HUES64 (cell line): ENCODE data around the gene FAU.
"Not testable (repeated sequence)": the region's sequence is repeated elsewhere in the genome, so short reads cannot be mapped to it uniquely, and the experiment has no call there.

Experiments used
- H3K27ac ChIP-seq: 2 replicates; pipeline ENCODE4 v1.7.0; 2013; ENCODE audit warnings: low read depth, low read length, inconsistent platforms
- H3K27me3 ChIP-seq: 2 replicates; pipeline ENCODE4 v1.6.1; 2013; ENCODE audit warnings: mild to moderate bottlenecking, low read length; ENCODE audit not compliant: insufficient read depth
- H3K36me3 ChIP-seq: 2 replicates; pipeline ENCODE4 v1.6.1; 2013; ENCODE audit warnings: mild to moderate bottlenecking, low read length; ENCODE audit not compliant: insufficient read depth
- H3K4me1 ChIP-seq: 2 replicates; pipeline ENCODE4 v1.6.1; 2013; ENCODE audit warnings: mild to moderate bottlenecking, low read length, moderate library complexity; ENCODE audit not compliant: insufficient read depth
- H3K4me3 ChIP-seq: 2 replicates; pipeline ENCODE4 v1.5.1; 2013; ENCODE audit warnings: mild to moderate bottlenecking, low read length, moderate library complexity
- H3K9ac ChIP-seq: 2 replicates; pipeline ENCODE4 v1.6.1; 2013; ENCODE audit warnings: mild to moderate bottlenecking, low read depth, low read length
- H3K9me3 ChIP-seq: 2 replicates; pipeline ENCODE4 v1.6.1; 2013; ENCODE audit warnings: low read depth, low read length; ENCODE audit not compliant: insufficient read depth
- WGBS: fragments of 150-250, 120-280 bp; methylation state at CpG from one replicate; pipeline ENCODE4 v1.1.7; 2013; ENCODE audit warnings: missing lambda C conversion rate; 5-methylcytosine and 5-hydroxymethylcytosine counted together

FAU gene

DNA sequence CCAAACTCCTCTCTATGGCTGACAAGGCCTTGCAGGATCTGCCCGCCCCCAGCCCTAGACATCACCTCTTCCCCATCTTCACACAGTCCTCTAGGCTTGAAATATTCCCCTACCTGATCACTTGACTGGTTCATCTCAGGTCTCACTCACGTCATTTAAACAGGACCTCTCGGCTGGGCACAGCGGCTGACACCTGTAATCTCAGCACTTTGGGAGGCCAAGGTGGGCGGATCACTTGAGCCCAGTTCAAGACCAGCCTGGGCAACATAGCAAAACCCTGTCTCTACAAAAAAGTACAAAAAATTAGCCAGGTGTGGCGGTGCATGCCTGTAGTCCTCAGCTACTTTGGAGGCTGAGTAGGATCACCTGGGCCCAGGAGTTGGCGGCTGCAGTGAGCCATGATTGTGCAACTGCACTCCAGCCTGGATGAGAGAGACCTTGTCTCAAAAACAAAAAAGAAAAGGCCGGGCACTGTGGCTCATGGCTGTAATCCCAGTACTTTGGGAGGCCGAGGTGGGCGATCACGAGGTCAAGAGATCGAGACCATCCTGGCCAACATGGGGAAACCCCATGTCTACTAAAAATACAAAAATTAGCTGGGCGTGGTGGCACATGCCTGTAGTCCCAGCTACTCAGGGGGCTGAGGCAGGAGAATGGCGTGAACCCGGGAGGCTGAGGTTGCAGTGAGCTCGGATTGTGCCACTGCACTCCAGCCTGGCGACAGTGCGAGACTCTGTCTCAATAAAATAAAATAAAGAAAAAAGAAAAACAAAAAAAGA is 2.9 kb downstream of the FAU start:
- H3K9ac ChIP-seq, H3K4me1 ChIP-seq, H3K27me3 ChIP-seq, H3K27ac ChIP-seq, H3K4me3 ChIP-seq, H3K9me3 ChIP-seq: not testable (repeated sequence)
- peaks cover 49% of the 10 kb centered on the region for H3K36me3 ChIP-seq
- WGBS, result 95% methylated on average over 18 of the region's 18 CpGs

DNA sequence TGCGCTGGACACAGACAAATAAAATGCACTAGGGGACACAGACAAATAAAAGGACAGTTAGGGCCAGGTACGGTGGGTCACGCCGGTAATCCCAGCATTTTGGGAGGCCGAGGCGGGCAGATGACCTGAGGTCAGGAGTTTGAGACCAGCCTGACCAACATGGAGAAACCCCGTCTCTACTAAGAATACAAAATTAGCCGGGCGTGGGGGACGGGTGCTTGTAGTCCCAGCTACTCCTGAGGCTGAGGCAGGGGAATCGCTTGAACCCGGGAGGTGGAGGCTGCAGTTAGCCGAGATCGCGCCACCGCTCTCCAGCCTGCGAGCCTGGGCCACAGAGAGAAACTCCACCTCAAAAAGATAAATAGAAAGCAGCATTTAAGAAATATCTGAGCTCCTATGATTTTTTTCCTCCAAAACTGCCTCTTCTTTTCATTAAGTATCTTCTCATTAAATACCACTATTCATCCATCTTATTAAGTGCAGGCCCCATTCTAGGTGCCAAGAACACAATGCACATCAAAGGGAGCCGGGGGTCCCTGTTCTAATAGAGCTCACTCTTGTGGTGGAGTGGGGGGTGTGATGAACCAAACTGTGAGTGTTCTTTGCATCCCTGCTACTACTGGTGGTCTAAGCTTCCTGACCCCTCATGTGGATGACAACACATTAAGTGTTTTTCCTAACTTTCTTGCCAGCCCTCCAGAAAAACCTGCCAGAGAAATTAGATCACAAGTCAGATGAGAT is 3.7 kb downstream of the FAU start:
- Histone ChIP-seq H3K9me3 (no peaks in the 10 kb centered on the region), H3K9ac (no peak overlapping the region), H3K27ac (peak overlapping the region; percentile 39; the same call in 1 of the 2 replicates), H3K36me3 (peaks cover 48% of the 10 kb centered on the region), H3K27me3 (no peaks in the 10 kb centered on the region), H3K4me3 (peak overlapping the region; percentile 29; the same call in 1 of the 2 replicates), H3K4me1 (peaks cover 7% of the 10 kb centered on the region)
- 90% methylated on average over 18 of the region's 18 CpGs for WGBS

DNA sequence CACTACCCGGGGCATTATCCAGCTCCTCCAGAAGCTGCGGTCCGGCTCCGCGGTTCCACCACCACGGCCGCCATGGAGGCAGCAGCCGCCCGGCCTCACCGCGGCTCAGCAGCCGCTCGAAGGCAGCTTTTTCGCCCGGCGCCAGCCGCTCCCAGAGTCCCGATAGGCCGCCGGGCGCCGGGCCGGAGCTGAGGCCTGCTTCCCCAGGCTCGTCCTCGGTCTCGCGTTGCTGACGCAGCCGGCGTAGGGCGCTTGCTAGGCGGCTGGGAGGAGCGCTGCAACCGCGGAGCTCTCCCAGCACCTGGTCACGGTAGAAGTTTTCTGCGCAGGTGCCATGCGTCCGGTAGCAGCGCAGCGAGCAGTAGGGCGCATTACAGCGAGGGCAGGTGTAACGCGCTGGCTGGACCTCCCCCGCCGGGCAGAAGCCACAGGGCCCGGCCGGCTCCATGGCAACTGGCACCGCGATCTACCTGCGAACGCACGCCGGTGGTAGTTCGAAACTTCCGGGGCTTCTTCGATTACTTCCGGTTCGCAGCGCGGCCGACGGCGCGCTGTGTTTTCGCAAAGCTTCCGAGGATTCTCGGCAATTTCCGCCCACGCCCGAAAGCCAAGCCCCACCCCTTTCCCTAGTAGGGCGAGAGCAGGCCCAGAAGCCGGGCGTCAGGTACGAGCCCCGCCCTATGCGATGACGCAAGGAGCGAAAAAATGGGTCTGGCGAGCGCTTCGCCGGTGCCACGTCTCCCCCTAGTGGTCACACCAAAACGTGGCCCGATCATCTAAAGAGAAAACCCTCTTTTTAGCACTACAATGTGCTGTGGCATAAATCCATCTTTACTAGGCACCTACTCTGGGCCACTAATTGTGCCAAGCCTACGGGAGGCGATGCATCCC is 4.5 kb downstream of the FAU start, which contains the start of gene ZNHIT2:
TSS of gene ZNHIT2 (minus strand) at position 496 of the 891 bp plus-strand sequence. CDS start at position 448, 48 bp downstream.
- no peaks in the 10 kb centered on the region for H3K27me3 ChIP-seq
- peak within 1 kb of the TSS; percentile 86 for H3K4me3 ChIP-seq
- peaks cover 48% of the 10 kb centered on the region for H3K36me3 ChIP-seq
- H3K4me1 ChIP-seq, result peaks cover 7% of the 10 kb centered on the region
- peak within 1 kb of the TSS; percentile 94 for H3K27ac ChIP-seq
- peak within 1 kb of the TSS; percentile 94 for H3K9ac ChIP-seq
- no peaks in the 10 kb centered on the region for H3K9me3 ChIP-seq
- under 1% methylated on average over 89 of the region's 89 CpGs for WGBS

DNA sequence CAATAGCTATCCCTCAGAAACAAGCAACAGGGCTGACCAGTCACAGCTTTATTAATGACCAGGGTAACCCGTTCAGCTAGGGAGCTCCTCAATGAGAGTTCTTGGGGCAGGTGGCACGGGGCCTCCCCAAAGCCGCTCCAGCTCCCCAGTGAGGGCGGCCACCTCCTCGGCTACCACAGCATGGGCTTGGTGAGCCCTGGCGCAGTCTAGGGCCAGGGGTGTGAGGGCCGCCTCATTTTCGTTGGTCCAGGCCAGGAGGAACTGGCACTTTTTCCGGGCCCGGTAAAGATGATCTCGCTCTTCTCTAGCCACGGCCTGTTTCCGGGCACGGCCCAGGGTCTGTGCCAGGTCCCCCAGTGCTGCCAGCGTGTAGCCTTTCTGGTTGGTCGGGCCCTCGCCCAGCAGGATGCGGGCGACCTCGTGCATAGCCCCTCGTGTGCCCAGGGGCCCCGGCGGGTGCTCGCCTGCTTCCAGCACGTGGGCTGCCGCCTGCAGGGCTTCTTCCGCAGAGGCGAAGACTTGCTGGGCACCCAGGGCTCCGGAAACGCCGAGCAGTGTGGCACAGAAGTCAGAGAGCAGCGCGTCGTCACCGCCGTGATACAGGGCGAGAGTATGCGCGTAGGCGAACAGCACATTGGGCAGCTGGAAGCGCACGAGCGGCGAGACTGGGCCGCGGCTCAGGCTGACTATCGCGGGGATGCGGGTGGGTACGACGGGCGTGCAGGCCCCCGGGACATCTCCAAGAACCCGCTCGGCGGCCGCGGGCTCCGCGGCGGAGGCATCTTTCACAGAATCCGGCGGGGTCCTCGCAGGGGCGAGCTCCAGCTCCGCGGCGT is 5.3 kb downstream of the FAU start:
- H3K9me3 ChIP-seq, result no peaks in the 10 kb centered on the region
- H3K36me3 ChIP-seq, result peaks cover 48% of the 10 kb centered on the region
- H3K9ac ChIP-seq, result peak overlapping the region; percentile 94
- peak overlapping the region; percentile 86 for H3K4me3 ChIP-seq
- WGBS, result 32% methylated on average over 68 of the region's 68 CpGs
- peak overlapping the region; percentile 94 for H3K27ac ChIP-seq
- no peaks in the 10 kb centered on the region for H3K27me3 ChIP-seq
- H3K4me1 ChIP-seq, result peaks cover 7% of the 10 kb centered on the region

DNA sequence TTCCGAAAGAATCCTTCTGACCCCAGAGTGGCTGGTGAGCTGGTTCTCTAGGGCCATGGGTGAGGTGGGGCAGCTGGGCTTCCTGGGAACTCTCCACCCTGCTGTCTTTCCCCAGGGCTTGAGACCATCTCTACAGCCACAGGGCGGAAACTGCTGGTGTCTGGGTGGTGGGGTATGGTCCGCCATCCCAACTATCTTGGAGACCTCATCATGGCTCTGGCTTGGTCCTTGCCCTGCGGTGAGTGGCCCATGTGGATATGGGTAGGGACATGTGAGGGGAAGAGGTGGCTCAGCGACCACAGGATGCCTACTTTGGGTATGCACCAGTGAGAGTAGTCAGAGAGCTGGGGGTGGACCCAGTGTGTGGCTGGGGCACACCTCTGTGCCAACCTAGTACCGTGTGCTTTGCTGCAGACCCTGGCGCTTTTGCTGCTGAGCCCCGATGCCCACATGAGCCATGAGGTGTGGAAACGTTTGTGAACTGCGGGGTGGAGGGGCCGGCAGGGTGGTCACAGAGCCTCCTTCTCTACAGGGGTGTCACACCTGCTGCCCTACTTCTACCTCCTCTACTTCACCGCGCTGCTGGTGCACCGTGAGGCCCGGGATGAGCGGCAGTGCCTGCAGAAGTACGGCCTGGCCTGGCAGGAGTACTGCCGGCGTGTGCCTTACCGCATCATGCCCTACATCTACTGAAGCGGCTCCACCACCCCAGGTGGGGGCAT is 6.4 kb downstream of the FAU start:
- Histone ChIP-seq H3K4me1 (peaks cover 5% of the 10 kb centered on the region; the same call in 1 of the 2 replicates), H3K36me3 (peaks cover 39% of the 10 kb centered on the region), H3K9me3 (no peaks in the 10 kb centered on the region), H3K27ac (no peak overlapping the region), H3K4me3 (no peak overlapping the region), H3K27me3 (no peaks in the 10 kb centered on the region), H3K9ac (0 out of 2 replicates have a peak overlapping the region, but pooled peaks have one; percentile 94)
- WGBS, result 97% methylated on average over 21 of the region's 21 CpGs

DNA sequence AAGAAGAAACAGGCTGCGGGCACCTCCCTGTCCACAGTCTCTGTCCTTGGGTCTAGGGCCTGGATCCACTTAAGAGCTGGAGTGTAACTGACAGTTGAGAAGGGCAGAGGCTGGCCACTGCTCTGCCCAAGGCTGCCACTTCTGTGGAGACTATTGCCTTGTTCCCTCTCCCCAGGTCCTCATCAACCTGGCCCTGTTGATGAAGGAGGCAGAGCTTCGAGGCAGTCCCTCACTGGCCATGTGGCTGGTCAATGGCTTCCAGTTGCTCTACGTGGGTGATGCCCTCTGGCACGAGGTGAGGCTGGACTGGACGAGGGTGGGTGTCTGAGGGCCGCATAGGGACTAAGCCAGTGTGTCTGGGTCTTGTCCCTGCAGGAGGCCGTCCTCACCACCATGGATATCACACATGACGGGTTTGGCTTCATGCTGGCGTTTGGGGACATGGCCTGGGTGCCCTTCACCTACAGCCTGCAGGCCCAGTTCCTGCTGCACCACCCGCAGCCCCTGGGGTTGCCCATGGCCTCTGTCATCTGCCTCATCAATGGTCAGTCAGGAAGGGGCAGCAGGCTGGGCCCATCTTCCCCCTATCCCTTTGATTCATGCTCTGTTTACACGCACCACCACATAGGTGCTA is 7.3 kb downstream of the FAU start:
- Histone ChIP-seq H3K4me3 (no peak overlapping the region), H3K9ac (no peak overlapping the region), H3K9me3 (no peaks in the 10 kb centered on the region), H3K36me3 (peaks cover 31% of the 10 kb centered on the region), H3K4me1 (peaks cover 7% of the 10 kb centered on the region; the same call in 1 of the 2 replicates), H3K27me3 (no peaks in the 10 kb centered on the region), H3K27ac (no peak overlapping the region)
- WGBS, result 94% methylated on average over 11 of the region's 11 CpGs

DNA sequence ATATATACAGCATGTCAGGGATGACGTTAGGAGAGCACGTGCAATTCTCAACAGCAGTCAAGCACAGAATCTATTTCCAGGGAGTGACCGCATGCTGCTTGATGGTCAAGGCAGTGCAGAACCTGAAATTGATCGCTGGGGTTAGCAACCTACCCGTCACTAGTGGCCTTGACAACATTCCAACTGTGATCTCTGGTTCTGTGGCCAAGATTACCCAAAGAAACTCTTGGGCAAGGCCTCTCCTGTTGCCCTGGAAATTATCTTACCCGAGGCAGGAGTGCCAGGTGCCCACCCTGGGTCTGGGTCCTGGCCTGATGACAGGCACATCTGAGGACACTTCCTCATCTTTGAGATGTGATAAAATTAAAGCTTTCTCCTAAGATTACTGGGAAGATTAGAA is 8.1 kb downstream of the FAU start:
- peaks cover 7% of the 10 kb centered on the region; the same call in 1 of the 2 replicates for H3K4me1 ChIP-seq
- no peaks in the 10 kb centered on the region for H3K9me3 ChIP-seq
- 94% methylated on average over 6 of the region's 6 CpGs for WGBS
- H3K36me3 ChIP-seq, result peaks cover 28% of the 10 kb centered on the region
- no peaks in the 10 kb centered on the region for H3K27me3 ChIP-seq
- H3K27ac ChIP-seq, result no peak overlapping the region
- H3K4me3 ChIP-seq, result 0 out of 2 replicates have a peak overlapping the region, but pooled peaks have one; percentile 90
- H3K9ac ChIP-seq, result no peak overlapping the region

DNA sequence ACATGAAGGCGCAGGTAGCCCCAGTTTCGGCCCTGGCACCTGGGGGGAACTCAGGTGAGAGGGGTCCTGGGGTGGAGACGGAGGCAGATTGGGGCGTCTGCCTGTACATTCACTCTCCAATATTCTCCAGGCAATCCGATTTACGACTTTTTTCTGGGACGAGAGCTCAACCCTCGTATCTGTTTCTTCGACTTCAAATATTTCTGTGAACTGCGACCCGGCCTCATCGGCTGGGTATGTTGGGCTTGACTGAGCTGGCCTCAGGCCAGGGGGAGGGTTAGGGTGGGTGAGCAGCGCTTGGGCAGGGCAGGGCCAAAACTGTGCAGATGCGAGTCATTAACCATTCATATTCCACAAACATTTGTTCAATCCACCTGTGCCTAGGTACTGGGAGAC is 8.6 kb downstream of the FAU start:
- WGBS, result 65% methylated on average over 11 of the region's 14 CpGs
- Histone ChIP-seq H3K27me3 (no peaks in the 10 kb centered on the region), H3K9ac (peak overlapping the region; percentile 37; the same call in 1 of the 2 replicates), H3K4me1 (peaks cover 7% of the 10 kb centered on the region; the same call in 1 of the 2 replicates), H3K27ac (no peak overlapping the region), H3K9me3 (no peaks in the 10 kb centered on the region), H3K4me3 (peak overlapping the region; percentile 90), H3K36me3 (peaks cover 23% of the 10 kb centered on the region)

GRCh38 chr11:65112546-65113360 is 9.2 kb downstream of the FAU start:
- Histone ChIP-seq H3K9ac (peak overlapping the region; percentile 85), H3K9me3 (no peaks in the 10 kb centered on the region), H3K27me3 (no peaks in the 10 kb centered on the region), H3K27ac (peak overlapping the region; percentile 84; the same call in 1 of the 2 replicates), H3K4me1 (peaks cover 7% of the 10 kb centered on the region; the same call in 1 of the 2 replicates), H3K36me3 (peaks cover 22% of the 10 kb centered on the region), H3K4me3 (peak overlapping the region; percentile 90)
- 3% methylated on average over 57 of the region's 57 CpGs for WGBS
